K562 (cell line): ENCODE data around the gene NTN3.

Source experiments
- CTCF ChIP-seq, 3 experiments: IDR thresholded peaks in 2 of 3; conservative IDR thresholded peaks in 1 of 3; 2 replicates each; pipeline ENCODE4 v1.5.1; 2011 to 2012; ENCODE audit warnings: low read length in 3 of 3, mild to moderate bottlenecking in 3 of 3, control low read depth in 2 of 3, improper control_type of control experiment in 1 of 3, inconsistent platforms in 1 of 3, low read depth in 1 of 3, mixed read lengths in 1 of 3, moderate library complexity in 1 of 3; ENCODE audit not compliant: insufficient read depth in 2 of 3
- E2F4 ChIP-seq: sonication (generic); formaldehyde crosslinking; IDR thresholded peaks from 2 replicates; pipeline ENCODE4 v1.8.0; 2022; ENCODE audit warnings: mild to moderate bottlenecking, low read depth, missing genetic modification reagents
- NCOR1 ChIP-seq: fragments of 450-650 bp; IDR thresholded peaks from 2 replicates; pipeline ENCODE4 v1.6.1; 2016; ENCODE audit warnings: mild to moderate bottlenecking, moderate library complexity
- NFIC ChIP-seq: fragments of 450-650 bp; IDR thresholded peaks from 2 replicates; pipeline ENCODE4 v1.6.1; 2017; ENCODE audit warnings: mild to moderate bottlenecking, inconsistent platforms
- POLR2B ChIP-seq: fragments of 450-650 bp; IDR thresholded peaks from 2 replicates; pipeline ENCODE4 v1.6.1; 2018; ENCODE audit warnings: low read depth; ENCODE audit not compliant: partially characterized antibody
- SIN3A ChIP-seq, 2 experiments: fragments of 150-350 bp in 1 of 2; IDR thresholded peaks; 2 replicates each; pipeline ENCODE4 v1.6.1; 2011 to 2016; ENCODE audit warnings: borderline replicate concordance in 2 of 2, low read depth in 2 of 2, low read length in 2 of 2, mild to moderate bottlenecking in 2 of 2, moderate library complexity in 2 of 2; ENCODE audit not compliant: control insufficient read depth in 1 of 2
- ZNF134 ChIP-seq: fragments of 250-450 bp; sonication (Bioruptor Pico); conservative IDR thresholded peaks from 2 replicates; pipeline ENCODE4 v1.4.0; 2020
- ZNF583 ChIP-seq: fragments of 250-450 bp; sonication (Bioruptor Pico); IDR thresholded peaks from 2 replicates; pipeline ENCODE4 v1.4.0; 2020

- TF ChIP-seq ZNF583 (CRISPR knock-in tag) (no peak), CTCF (IDR thresholded peaks at IDR 0.05 in 2 of 3, conservative IDR thresholded peaks at IDR 0.05 in 1 of 3; ENCODE audit: insufficient read depth in 2 of 3, low read depth in 1 of 3, low read length in 3 of 3) (no peak), POLR2B (peak; percentile 28), SIN3A (IDR thresholded peaks at IDR 0.05; ENCODE audit: borderline replicate concordance in 2 of 2, control insufficient read depth in 1 of 2, low read depth in 2 of 2, low read length in 2 of 2) (no peak), ZNF134 (CRISPR knock-in tag) (no peak), NFIC (no peak), NCOR1 (no peak), E2F4 (CRISPR knock-in tag) (no peak)
Measured at GRCh38 chr16:2473446-2473926, 2.4 kb downstream of the NTN3 start.
